Karpas-422 (cell line): ENCODE results near the gene HDAC3. TPM values are rescaled to one million over a fixed set of nuclear protein-coding genes. Genes with fewer than 3 reads are reported as not detected.

Experiments
- DNase-seq: peaks from one replicate; pipeline ENCODE4 v3.0.0-alpha.2; 2015
- H2AFZ ChIP-seq: fragments of 200-600 bp; sonication (generic); 2 replicates; pipeline ENCODE4 v1.6.1; 2014; ENCODE audit warnings: antibody characterized with exemption, low read length, mixed read lengths
- H3K27ac ChIP-seq: fragments of 200-600 bp; sonication (generic); 2 replicates; pipeline ENCODE4 v1.5.1; 2014; ENCODE audit warnings: mild to moderate bottlenecking, low read length, moderate library complexity
- H3K27me3 ChIP-seq: fragments of 200-600 bp; sonication (generic); 2 replicates; pipeline ENCODE4 v1.6.1; 2014; ENCODE audit warnings: low read length, mixed read lengths
- H3K36me3 ChIP-seq: fragments of 200-600 bp; sonication (generic); 2 replicates; pipeline ENCODE4 v1.6.1; 2014; ENCODE audit warnings: low read length, mixed read lengths; ENCODE audit not compliant: insufficient read depth
- H3K4me1 ChIP-seq: fragments of 200-600 bp; sonication (generic); 2 replicates; pipeline ENCODE4 v1.6.1; 2014; ENCODE audit warnings: mild to moderate bottlenecking, low read length, mixed read lengths
- H3K4me2 ChIP-seq: fragments of 200-600 bp; sonication (generic); 2 replicates; pipeline ENCODE4 v1.6.1; 2014; ENCODE audit warnings: low read length, low read depth, mild to moderate bottlenecking; ENCODE audit not compliant: poor library complexity, severe bottlenecking
- H3K4me3 ChIP-seq: fragments of 200-600 bp; sonication (generic); 2 replicates; pipeline ENCODE4 v1.5.1; 2014; ENCODE audit warnings: mild to moderate bottlenecking, antibody characterized with exemption, low read length, mixed read lengths
- H3K79me2 ChIP-seq: fragments of 200-600 bp; sonication (generic); 2 replicates; pipeline ENCODE4 v1.6.1; 2014; ENCODE audit warnings: mild to moderate bottlenecking, low read length, mixed read lengths
- H3K9ac ChIP-seq: fragments of 200-600 bp; sonication (generic); 2 replicates; pipeline ENCODE4 v1.6.0; 2014; ENCODE audit warnings: low read length
- H3K9me2 ChIP-seq: fragments of 200-600 bp; sonication (generic), shearing (Covaris generic); replicated peaks from 2 replicates; pipeline ENCODE4 v1.6.0; 2014; ENCODE audit warnings: mild to moderate bottlenecking, low read length, moderate library complexity; ENCODE audit not compliant: insufficient read depth
- H3K9me3 ChIP-seq: fragments of 300-700, 200-600 bp; sonication (generic); 2 replicates; pipeline ENCODE4 v1.6.1; 2014; ENCODE audit warnings: low read length, mixed read lengths
- H4K20me1 ChIP-seq: fragments of 200-600 bp; sonication (generic); 2 replicates; pipeline ENCODE4 v1.6.1; 2014; ENCODE audit warnings: mild to moderate bottlenecking, antibody characterized with exemption, low read length, low read depth; ENCODE audit not compliant: insufficient read depth
- total RNA-seq: library from RNA; depleted of rRNA; stranded (reverse); fragments of >200 nt; shearing (Covaris generic); gene quantifications from 2 replicates; pipeline ENCODE4 v1.2.3, GENCODE V29; 2014; ENCODE audit warnings: low replicate concordance

HDAC3 gene
- total RNA-seq, 1 experiment from 2014 or later: 128 TPM

- Histone ChIP-seq H3K4me2 (peak within 1 kb of the TSS; percentile 87), H3K4me3 (peak within 1 kb of the TSS; percentile 71), H2AFZ (no peak within 1 kb of the TSS), H3K27ac (peak within 1 kb of the TSS; percentile 76), H3K9ac (peak within 1 kb of the TSS; percentile 84), H3K4me1 (peaks cover 46% of the 10 kb centered on the region), H3K9me3 (no peaks in the 10 kb centered on the region), H3K36me3 (peaks cover 20% of the 10 kb centered on the region; the same call in 1 of the 2 replicates), H3K79me2 (peaks cover 47% of the 10 kb centered on the region), H3K9me2 (no peaks in the 10 kb centered on the region), H3K27me3 (no peaks in the 10 kb centered on the region), H4K20me1 (peaks cover 3% of the 10 kb centered on the region; the same call in 1 of the 2 replicates)
- DNase-seq: peak; percentile 99
Measured at GRCh38 chr5:141618804-141619554, 17.7 kb downstream of the HDAC3 start, which contains the start of gene DIAPH1. TSS of gene DIAPH1 (minus strand) at chr5:141619000. CDS start at chr5:141618914, 86 bp downstream.

DNA sequence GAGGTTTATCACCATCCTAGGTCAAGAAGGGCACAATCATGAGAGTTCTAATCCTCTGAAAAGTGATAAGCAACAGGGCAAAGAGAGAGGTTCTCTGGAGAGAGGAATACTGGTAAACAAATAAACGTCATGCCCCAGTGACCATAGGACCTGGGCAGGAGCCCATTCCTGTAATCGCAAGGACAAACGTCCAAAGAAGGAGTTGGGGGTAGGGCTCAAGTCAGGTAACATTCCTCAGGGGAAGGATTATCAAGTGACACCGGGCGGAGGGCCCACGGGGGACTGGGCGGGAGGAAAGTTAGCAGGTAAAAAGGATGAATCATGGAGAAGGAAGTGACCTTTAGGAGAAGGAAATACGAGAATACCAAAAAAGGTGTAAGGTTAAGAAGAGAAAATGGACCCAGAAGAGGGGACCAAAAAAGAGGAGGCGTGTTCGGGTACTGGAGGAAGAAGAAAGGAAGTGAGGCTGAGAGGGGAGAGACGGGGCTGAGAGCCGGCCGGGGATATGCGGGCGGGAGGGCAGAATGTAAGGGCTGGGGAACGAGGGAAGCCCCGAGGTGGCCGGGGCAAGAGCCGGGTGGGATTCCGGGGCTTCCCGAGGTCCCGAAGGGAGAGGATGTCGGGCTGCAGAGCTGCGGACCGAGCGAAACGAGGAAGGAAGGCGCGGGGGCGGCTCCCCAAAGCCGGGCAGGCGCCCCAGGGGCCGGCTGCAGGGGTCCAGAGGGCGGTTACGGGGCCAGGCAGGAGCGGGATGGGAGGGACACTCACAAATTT, 18.4 kb downstream of the HDAC3 start:
- Histone ChIP-seq H3K27me3 (no peaks in the 10 kb centered on the region), H3K36me3 (peaks cover 21% of the 10 kb centered on the region; the same call in 1 of the 2 replicates), H3K4me3 (peak overlapping the region; percentile 71), H3K9me2 (no peaks in the 10 kb centered on the region), H3K4me1 (peaks cover 47% of the 10 kb centered on the region), H3K9ac (peak overlapping the region; percentile 84), H2AFZ (no peak overlapping the region), H3K4me2 (peak overlapping the region; percentile 87), H3K9me3 (no peaks in the 10 kb centered on the region), H4K20me1 (peaks cover 3% of the 10 kb centered on the region; the same call in 1 of the 2 replicates), H3K27ac (peak overlapping the region; percentile 76), H3K79me2 (peaks cover 50% of the 10 kb centered on the region)
- DNase-seq: peak; percentile 81

DNA sequence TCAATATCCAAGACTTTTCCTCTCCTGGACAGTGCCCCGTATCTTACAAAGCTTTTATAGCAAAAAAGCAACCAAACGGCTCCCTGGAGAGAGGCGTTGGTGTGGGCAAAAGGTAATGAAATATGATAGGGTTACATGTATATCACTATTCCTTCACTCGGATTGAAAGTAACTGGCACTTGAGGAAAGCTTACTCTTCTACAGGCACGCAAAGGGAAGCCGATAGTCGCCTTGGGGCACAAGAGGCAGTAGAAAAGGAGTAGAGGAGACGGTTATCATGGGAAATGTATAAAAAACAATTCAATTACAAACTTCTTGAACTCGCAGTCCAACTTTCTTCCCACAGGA, 19.0 kb downstream of the HDAC3 start:
- no peaks in the 10 kb centered on the region for H3K9me2 ChIP-seq
- peaks cover 3% of the 10 kb centered on the region; the same call in 1 of the 2 replicates for H4K20me1 ChIP-seq
- H3K9ac ChIP-seq: peak overlapping the region; percentile 84
- H3K79me2 ChIP-seq: peaks cover 56% of the 10 kb centered on the region
- peak overlapping the region; percentile 76 for H3K27ac ChIP-seq
- H3K4me1 ChIP-seq: peaks cover 53% of the 10 kb centered on the region
- H3K27me3 ChIP-seq: no peaks in the 10 kb centered on the region
- peak overlapping the region; percentile 71 for H3K4me3 ChIP-seq
- H3K4me2 ChIP-seq: peak overlapping the region; percentile 87
- peaks cover 27% of the 10 kb centered on the region; the same call in 1 of the 2 replicates for H3K36me3 ChIP-seq
- H2AFZ ChIP-seq: no peak overlapping the region
- H3K9me3 ChIP-seq: no peaks in the 10 kb centered on the region
- DNase-seq: peak; percentile 53

GRCh38 chr5:141617128-141617527, 19.5 kb downstream of the HDAC3 start:
- H3K27me3 ChIP-seq: no peaks in the 10 kb centered on the region
- peak overlapping the region; percentile 87 for H3K4me2 ChIP-seq
- no peak overlapping the region for H2AFZ ChIP-seq
- no peaks in the 10 kb centered on the region for H3K9me2 ChIP-seq
- H3K27ac ChIP-seq: peak overlapping the region; percentile 76
- peaks cover 32% of the 10 kb centered on the region; the same call in 1 of the 2 replicates for H3K36me3 ChIP-seq
- peaks cover 57% of the 10 kb centered on the region for H3K4me1 ChIP-seq
- peak overlapping the region; percentile 84 for H3K9ac ChIP-seq
- H3K79me2 ChIP-seq: peaks cover 61% of the 10 kb centered on the region
- no peaks in the 10 kb centered on the region for H3K9me3 ChIP-seq
- DNase-seq: peak; percentile 44
- peaks cover 3% of the 10 kb centered on the region; the same call in 1 of the 2 replicates for H4K20me1 ChIP-seq
- H3K4me3 ChIP-seq: peak overlapping the region; percentile 71

GRCh38 chr5:141615991-141616720, 20.5 kb downstream of the HDAC3 start:
- no peaks in the 10 kb centered on the region for H3K9me2 ChIP-seq
- peak overlapping the region; percentile 76 for H3K27ac ChIP-seq
- peaks cover 32% of the 10 kb centered on the region; the same call in 1 of the 2 replicates for H3K36me3 ChIP-seq
- H3K4me3 ChIP-seq: peak overlapping the region; percentile 71
- no peaks in the 10 kb centered on the region for H3K9me3 ChIP-seq
- no peak overlapping the region for H2AFZ ChIP-seq
- H3K4me2 ChIP-seq: peak overlapping the region; percentile 87
- H3K79me2 ChIP-seq: peaks cover 71% of the 10 kb centered on the region
- H3K4me1 ChIP-seq: peaks cover 58% of the 10 kb centered on the region
- H3K27me3 ChIP-seq: no peaks in the 10 kb centered on the region
- H3K9ac ChIP-seq: peak overlapping the region; percentile 84
- peaks cover 3% of the 10 kb centered on the region; the same call in 1 of the 2 replicates for H4K20me1 ChIP-seq
- peak; percentile 46 for DNase-seq

- H3K9me3 ChIP-seq: no peaks in the 10 kb centered on the region
- peaks cover 69% of the 10 kb centered on the region for H3K4me1 ChIP-seq
- no peak overlapping the region for H3K9ac ChIP-seq
- H3K4me3 ChIP-seq: peak overlapping the region; percentile 34; the same call in 1 of the 2 replicates
- no peak overlapping the region for H2AFZ ChIP-seq
- peak overlapping the region; percentile 78 for H3K4me2 ChIP-seq
- DNase-seq: no peak
- H3K9me2 ChIP-seq: no peaks in the 10 kb centered on the region
- H3K27me3 ChIP-seq: no peaks in the 10 kb centered on the region
- peaks cover 3% of the 10 kb centered on the region; the same call in 1 of the 2 replicates for H4K20me1 ChIP-seq
- peaks cover 93% of the 10 kb centered on the region for H3K79me2 ChIP-seq
- peak overlapping the region; percentile 83 for H3K27ac ChIP-seq
- H3K36me3 ChIP-seq: peaks cover 27% of the 10 kb centered on the region
Measured at GRCh38 chr5:141613344-141613743, 23.3 kb downstream of the HDAC3 start.

GRCh38 chr5:141611289-141611688, 25.4 kb downstream of the HDAC3 start:
- H3K79me2 ChIP-seq: peaks cover 93% of the 10 kb centered on the region
- no peak overlapping the region for H3K9ac ChIP-seq
- H3K36me3 ChIP-seq: peaks cover 27% of the 10 kb centered on the region
- no peak overlapping the region for H3K4me3 ChIP-seq
- no peaks in the 10 kb centered on the region for H3K9me3 ChIP-seq
- DNase-seq: no peak
- no peaks in the 10 kb centered on the region for H4K20me1 ChIP-seq
- H3K4me2 ChIP-seq: no peak overlapping the region
- H3K4me1 ChIP-seq: peaks cover 74% of the 10 kb centered on the region
- peak overlapping the region; percentile 27; the same call in 1 of the 2 replicates for H3K27ac ChIP-seq
- H3K9me2 ChIP-seq: no peaks in the 10 kb centered on the region
- no peaks in the 10 kb centered on the region for H3K27me3 ChIP-seq
- H2AFZ ChIP-seq: no peak overlapping the region
